ENCODE results near the gene COX7A1.

GRCh38 chr19:36108684-36109083, 43.6 kb downstream of the COX7A1 start:
- no peak for TF ChIP-seq POLR2A (IDR thresholded peaks at IDR 0.05)
- no peak for TF ChIP-seq CTCF (IDR thresholded peaks at IDR 0.05)
- no peak for TF ChIP-seq EP300 (IDR thresholded peaks at IDR 0.05)
